ENCODE data around the gene SH2D2A.
A peak's percentile ranks its signal among the peaks of the same experiment; 100 is the strongest.

DNA sequence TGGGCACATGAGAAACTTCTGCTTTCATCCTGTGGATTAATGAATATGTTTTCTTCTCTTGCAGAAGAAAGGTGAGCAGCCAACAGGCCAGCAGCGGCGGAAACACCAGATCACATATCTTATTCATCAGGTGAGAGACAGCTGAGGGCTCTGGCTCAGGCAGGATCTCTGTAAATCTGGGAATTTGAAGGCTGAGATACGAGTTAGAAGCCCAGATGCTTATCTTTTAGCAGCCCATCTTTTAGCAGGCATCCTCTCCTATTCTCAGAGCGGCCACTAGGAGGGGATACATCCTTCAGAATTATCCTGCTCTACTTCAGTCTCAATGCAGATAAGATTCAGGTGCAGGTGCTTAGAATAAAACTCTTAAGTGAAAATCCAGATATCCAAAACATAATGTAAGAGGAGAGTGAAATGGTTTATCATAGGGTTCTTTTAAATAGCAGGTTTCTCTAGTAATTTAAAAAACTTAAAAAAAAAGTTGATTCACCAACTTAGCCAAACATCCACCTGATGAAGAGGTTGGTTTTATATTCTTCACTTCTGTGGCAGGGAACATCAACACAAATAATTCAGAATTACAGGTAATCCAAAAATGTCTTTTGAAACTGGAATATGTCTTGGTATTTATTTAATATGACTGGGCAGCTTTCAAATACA is 19.3 kb downstream of the SH2D2A start:
- TF ChIP-seq NCOR1 (IDR thresholded peaks at IDR 0.05): no peak
- TF ChIP-seq, protein P1, sequence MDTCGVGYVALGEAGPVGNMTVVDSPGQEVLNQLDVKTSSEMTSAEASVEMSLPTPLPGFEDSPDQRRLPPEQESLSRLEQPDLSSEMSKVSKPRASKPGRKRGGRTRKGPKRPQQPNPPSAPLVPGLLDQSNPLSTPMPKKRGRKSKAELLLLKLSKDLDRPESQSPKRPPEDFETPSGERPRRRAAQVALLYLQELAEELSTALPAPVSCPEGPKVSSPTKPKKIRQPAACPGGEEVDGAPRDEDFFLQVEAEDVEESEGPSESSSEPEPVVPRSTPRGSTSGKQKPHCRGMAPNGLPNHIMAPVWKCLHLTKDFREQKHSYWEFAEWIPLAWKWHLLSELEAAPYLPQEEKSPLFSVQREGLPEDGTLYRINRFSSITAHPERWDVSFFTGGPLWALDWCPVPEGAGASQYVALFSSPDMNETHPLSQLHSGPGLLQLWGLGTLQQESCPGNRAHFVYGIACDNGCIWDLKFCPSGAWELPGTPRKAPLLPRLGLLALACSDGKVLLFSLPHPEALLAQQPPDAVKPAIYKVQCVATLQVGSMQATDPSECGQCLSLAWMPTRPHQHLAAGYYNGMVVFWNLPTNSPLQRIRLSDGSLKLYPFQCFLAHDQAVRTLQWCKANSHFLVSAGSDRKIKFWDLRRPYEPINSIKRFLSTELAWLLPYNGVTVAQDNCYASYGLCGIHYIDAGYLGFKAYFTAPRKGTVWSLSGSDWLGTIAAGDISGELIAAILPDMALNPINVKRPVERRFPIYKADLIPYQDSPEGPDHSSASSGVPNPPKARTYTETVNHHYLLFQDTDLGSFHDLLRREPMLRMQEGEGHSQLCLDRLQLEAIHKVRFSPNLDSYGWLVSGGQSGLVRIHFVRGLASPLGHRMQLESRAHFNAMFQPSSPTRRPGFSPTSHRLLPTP (IDR thresholded peaks at IDR 0.05; ENCODE audit: borderline replicate concordance, extremely low read depth, insufficient read length): no peak
- TF ChIP-seq, protein P2, sequence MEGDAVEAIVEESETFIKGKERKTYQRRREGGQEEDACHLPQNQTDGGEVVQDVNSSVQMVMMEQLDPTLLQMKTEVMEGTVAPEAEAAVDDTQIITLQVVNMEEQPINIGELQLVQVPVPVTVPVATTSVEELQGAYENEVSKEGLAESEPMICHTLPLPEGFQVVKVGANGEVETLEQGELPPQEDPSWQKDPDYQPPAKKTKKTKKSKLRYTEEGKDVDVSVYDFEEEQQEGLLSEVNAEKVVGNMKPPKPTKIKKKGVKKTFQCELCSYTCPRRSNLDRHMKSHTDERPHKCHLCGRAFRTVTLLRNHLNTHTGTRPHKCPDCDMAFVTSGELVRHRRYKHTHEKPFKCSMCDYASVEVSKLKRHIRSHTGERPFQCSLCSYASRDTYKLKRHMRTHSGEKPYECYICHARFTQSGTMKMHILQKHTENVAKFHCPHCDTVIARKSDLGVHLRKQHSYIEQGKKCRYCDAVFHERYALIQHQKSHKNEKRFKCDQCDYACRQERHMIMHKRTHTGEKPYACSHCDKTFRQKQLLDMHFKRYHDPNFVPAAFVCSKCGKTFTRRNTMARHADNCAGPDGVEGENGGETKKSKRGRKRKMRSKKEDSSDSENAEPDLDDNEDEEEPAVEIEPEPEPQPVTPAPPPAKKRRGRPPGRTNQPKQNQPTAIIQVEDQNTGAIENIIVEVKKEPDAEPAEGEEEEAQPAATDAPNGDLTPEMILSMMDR (IDR thresholded peaks at IDR 0.05 in 2 of 3, conservative IDR thresholded peaks at IDR 0.05 in 1 of 3; ENCODE audit: insufficient read depth in 2 of 3, low read depth in 1 of 3, low read length in 3 of 3): peak; percentile 70 to 91 (median 85)
- TF ChIP-seq CEBPB (tag; IDR thresholded peaks at IDR 0.05): no peak
- TF ChIP-seq, protein P3, sequence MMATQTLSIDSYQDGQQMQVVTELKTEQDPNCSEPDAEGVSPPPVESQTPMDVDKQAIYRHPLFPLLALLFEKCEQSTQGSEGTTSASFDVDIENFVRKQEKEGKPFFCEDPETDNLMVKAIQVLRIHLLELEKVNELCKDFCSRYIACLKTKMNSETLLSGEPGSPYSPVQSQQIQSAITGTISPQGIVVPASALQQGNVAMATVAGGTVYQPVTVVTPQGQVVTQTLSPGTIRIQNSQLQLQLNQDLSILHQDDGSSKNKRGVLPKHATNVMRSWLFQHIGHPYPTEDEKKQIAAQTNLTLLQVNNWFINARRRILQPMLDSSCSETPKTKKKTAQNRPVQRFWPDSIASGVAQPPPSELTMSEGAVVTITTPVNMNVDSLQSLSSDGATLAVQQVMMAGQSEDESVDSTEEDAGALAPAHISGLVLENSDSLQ (IDR thresholded peaks at IDR 0.05): no peak
- TF ChIP-seq, protein P4, sequence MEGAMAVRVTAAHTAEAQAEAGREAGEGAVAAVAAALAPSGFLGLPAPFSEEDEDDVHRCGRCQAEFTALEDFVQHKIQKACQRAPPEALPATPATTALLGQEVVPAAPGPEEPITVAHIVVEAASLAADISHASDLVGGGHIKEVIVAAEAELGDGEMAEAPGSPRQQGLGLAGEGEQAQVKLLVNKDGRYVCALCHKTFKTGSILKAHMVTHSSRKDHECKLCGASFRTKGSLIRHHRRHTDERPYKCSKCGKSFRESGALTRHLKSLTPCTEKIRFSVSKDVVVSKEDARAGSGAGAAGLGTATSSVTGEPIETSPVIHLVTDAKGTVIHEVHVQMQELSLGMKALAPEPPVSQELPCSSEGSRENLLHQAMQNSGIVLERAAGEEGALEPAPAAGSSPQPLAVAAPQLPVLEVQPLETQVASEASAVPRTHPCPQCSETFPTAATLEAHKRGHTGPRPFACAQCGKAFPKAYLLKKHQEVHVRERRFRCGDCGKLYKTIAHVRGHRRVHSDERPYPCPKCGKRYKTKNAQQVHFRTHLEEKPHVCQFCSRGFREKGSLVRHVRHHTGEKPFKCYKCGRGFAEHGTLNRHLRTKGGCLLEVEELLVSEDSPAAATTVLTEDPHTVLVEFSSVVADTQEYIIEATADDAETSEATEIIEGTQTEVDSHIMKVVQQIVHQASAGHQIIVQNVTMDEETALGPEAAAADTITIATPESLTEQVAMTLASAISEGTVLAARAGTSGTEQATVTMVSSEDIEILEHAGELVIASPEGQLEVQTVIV (CRISPR knock-in tag; IDR thresholded peaks at IDR 0.05; ENCODE audit: borderline replicate concordance): no peak
- no peak for TF ChIP-seq RFX5 (IDR thresholded peaks at IDR 0.05; ENCODE audit: low read depth, low read length)
- TF ChIP-seq, protein P5, sequence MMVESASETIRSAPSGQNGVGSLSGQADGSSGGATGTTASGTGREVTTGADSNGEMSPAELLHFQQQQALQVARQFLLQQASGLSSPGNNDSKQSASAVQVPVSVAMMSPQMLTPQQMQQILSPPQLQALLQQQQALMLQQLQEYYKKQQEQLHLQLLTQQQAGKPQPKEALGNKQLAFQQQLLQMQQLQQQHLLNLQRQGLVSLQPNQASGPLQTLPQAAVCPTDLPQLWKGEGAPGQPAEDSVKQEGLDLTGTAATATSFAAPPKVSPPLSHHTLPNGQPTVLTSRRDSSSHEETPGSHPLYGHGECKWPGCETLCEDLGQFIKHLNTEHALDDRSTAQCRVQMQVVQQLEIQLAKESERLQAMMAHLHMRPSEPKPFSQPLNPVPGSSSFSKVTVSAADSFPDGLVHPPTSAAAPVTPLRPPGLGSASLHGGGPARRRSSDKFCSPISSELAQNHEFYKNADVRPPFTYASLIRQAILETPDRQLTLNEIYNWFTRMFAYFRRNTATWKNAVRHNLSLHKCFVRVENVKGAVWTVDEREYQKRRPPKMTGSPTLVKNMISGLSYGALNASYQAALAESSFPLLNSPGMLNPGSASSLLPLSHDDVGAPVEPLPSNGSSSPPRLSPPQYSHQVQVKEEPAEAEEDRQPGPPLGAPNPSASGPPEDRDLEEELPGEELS (CRISPR knock-in tag; IDR thresholded peaks at IDR 0.05; ENCODE audit: borderline replicate concordance): no peak

All from K562 (cell line).